ENCODE measurements around the gene PCYT1A. TPM values are rescaled to one million over a fixed set of nuclear protein-coding genes. Genes with fewer than 3 reads are reported as not detected.
A peak's percentile ranks its signal among the peaks of the same experiment; 100 is the strongest.

The PCYT1A gene
- total and polyA plus RNA-seq, 2 of the 13 experiments (the other 11 are each of a cell fraction or from before 2014, with no cell fraction given) = 26.4 to 45.3 TPM

- TF ChIP-seq CTCF (CRISPR knock-in tag; IDR thresholded peaks at IDR 0.05) = peak; percentile 63
- no peak for TF ChIP-seq ZNF724P (CRISPR knock-in tag; IDR thresholded peaks at IDR 0.05; ENCODE audit: borderline replicate concordance)
- TF ChIP-seq SP4 (CRISPR knock-in tag; IDR thresholded peaks at IDR 0.05) = no peak
These were observed 88.5 kb downstream of the PCYT1A start (continued) for GRCh38 chr3:196198771-196199753.

GRCh38 chr3:196198081-196198675 is 89.3 kb downstream of the PCYT1A start:
- 49% methylated on average over 10 of the region's 15 CpGs for WGBS (ENCODE audit: low lambda C conversion rate)
- Histone ChIP-seq H3K79me2 (ENCODE audit: insufficient read depth, low read length) (no peaks in the 10 kb centered on the region), H4K20me1 (ENCODE audit: insufficient read depth, low read length) (no peaks in the 10 kb centered on the region), H2AFZ (ENCODE audit: low read length) (no peak overlapping the region), H3K36me3 (replicated peaks in 1 of 2; ENCODE audit: control insufficient read depth in 1 of 2, insufficient read depth in 2 of 2, low read length in 2 of 2) (no peaks in the 10 kb centered on the region), H3K4me1 (ENCODE audit: insufficient read depth, low read length) (peaks cover 50% of the 10 kb centered on the region), H3K27ac (ENCODE audit: extremely low read length, insufficient read depth, low read length) (no peak overlapping the region), H3K9ac (ENCODE audit: insufficient read depth, low read depth, low read length) (no peak overlapping the region), H3K9me3 (ENCODE audit: low read length) (no peaks in the 10 kb centered on the region), H3K4me2 (ENCODE audit: low read depth, low read length) (peak overlapping the region; percentile 46; the same call in 1 of the 2 replicates), H3K4me3 (replicated peaks in 1 of 3; ENCODE audit: insufficient read depth in 1 of 3, low read depth in 2 of 3, low read length in 3 of 3) (peak overlapping the region in 1 of 3 experiments; percentile 19; a peak in 1 of 6 replicates), H3K27me3 (ENCODE audit: control insufficient read depth in 1 of 2, insufficient read depth in 2 of 2, low read length in 2 of 2) (peaks cover 3 to 42% of the 10 kb centered on the region in 2 experiments; a peak in 4 of 5 replicates)
- ATAC-seq = peak; percentile 47
- DNase-seq (ENCODE audit: low spot score) = no peak
- ChIA-PET CTCF (ENCODE audit: low intra/inter-chr PET ratio, low total read pairs) (no interaction called here), POLR2A (no interaction called here)
- no peak for FAIRE-seq
- BruUV-seq (replicated peaks) = no TSS peak
- TF ChIP-seq SALL1 (CRISPR knock-in tag; IDR thresholded peaks at IDR 0.05) = 0 out of 2 replicates have a peak, but pooled peaks have one; percentile 11
- TF ChIP-seq ZNF468 (CRISPR knock-in tag; IDR thresholded peaks at IDR 0.05) = no peak
- 0 out of 2 replicates have a peak, but pooled peaks have one; percentile 5 for TF ChIP-seq ZNF607 (CRISPR knock-in tag; IDR thresholded peaks at IDR 0.05; ENCODE audit: borderline replicate concordance)
- TF ChIP-seq, protein P1, sequence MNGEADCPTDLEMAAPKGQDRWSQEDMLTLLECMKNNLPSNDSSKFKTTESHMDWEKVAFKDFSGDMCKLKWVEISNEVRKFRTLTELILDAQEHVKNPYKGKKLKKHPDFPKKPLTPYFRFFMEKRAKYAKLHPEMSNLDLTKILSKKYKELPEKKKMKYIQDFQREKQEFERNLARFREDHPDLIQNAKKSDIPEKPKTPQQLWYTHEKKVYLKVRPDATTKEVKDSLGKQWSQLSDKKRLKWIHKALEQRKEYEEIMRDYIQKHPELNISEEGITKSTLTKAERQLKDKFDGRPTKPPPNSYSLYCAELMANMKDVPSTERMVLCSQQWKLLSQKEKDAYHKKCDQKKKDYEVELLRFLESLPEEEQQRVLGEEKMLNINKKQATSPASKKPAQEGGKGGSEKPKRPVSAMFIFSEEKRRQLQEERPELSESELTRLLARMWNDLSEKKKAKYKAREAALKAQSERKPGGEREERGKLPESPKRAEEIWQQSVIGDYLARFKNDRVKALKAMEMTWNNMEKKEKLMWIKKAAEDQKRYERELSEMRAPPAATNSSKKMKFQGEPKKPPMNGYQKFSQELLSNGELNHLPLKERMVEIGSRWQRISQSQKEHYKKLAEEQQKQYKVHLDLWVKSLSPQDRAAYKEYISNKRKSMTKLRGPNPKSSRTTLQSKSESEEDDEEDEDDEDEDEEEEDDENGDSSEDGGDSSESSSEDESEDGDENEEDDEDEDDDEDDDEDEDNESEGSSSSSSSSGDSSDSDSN (CRISPR knock-in tag; IDR thresholded peaks at IDR 0.05) = 0 out of 2 replicates have a peak, but pooled peaks have one; percentile 23
- 0 out of 2 replicates have a peak, but pooled peaks have one; percentile 48 for TF ChIP-seq ZNF83 (CRISPR knock-in tag; IDR thresholded peaks at IDR 0.05; ENCODE audit: borderline replicate concordance)
- TF ChIP-seq CTCF (CRISPR knock-in tag; IDR thresholded peaks at IDR 0.05) = peak; percentile 19; the same call in 1 of the 2 replicates
- 0 out of 2 replicates have a peak, but pooled peaks have one; percentile 11 for TF ChIP-seq ZNF501 (CRISPR knock-in tag; IDR thresholded peaks at IDR 0.05)
- TF ChIP-seq KLF15 (CRISPR knock-in tag; IDR thresholded peaks at IDR 0.05; ENCODE audit: borderline replicate concordance) = no peak
- intact Hi-C loops (cut with micrococcal nuclease; ENCODE audit: unreplicated experiment) (no loop called here), in situ Hi-C loops (cut with HindIII; ENCODE audit: extremely low pct_ligation_motif_present, low pct_unique_long_range_greater_than_20kb) (loop anchor here (5.0 kb wide), 1 partner anchor 121 kb away; no protein-coding TSS in a partner anchor)
